ENCODE data around the gene TCF3.

The TCF3 gene

DNA sequence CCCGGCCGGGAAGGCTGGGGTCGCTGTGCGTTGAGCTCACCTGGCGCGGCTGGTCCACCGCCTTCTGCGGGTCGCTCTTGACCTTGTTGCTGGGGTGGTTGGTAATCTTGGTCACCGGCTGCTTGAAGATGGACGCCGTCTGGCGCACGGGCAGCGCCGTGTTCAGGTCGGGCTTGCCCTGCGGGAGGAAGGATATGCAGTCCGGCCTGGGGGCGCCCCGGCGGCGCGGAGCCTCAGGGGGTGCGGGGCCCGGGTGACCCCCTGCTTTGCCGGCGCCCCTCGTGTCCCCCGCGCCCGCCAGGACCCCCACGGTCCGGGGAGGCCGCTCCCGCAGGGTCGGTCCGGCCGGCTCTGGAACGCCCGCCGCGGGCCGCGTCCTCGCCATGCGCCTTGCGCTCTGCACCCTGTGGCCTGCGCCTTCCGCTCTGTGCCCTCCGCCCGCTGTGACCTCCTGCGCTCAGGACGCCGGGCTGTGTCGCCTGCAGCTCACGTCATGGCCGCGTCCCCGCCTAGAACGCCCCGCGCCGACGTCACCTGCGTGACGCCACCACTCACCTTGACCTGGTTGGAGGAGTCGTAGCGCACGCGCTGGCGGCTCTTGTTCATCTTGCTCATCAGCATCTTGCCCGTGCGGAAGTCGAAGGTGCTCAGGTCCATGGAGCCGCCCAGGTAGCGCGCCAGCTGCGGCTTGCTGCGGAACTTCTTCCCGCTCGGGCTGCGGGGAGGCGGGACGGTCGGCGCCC is 67.7 kb downstream of the TCF3 start:
- Histone ChIP-seq H3K36me3 (ENCODE audit: control insufficient read depth in 1 of 2, insufficient read depth in 2 of 2, low read length in 2 of 2) (peaks cover 16 to 38% of the 10 kb centered on the region in 2 donors), H3K4me1 (ENCODE audit: control insufficient read depth in 1 of 2, insufficient read depth in 2 of 2, low read length in 2 of 2) (peaks cover 5 to 6% of the 10 kb centered on the region in 2 donors), H3K27ac (ENCODE audit: low read depth, low read length) (no peak overlapping the region), H3K27me3 (ENCODE audit: control insufficient read depth in 1 of 2, insufficient read depth in 2 of 2, low read length in 2 of 2) (no peaks in the 10 kb centered on the region), H3K9ac (ENCODE audit: low read depth in 1 of 2, low read length in 2 of 2) (no peak overlapping the region), H3K4me3 (ENCODE audit: low read depth in 1 of 2, low read length in 2 of 2) (no peak overlapping the region), H3K9me3 (ENCODE audit: control insufficient read depth in 1 of 2, low read length in 2 of 2) (no peaks in the 10 kb centered on the region)

DNA sequence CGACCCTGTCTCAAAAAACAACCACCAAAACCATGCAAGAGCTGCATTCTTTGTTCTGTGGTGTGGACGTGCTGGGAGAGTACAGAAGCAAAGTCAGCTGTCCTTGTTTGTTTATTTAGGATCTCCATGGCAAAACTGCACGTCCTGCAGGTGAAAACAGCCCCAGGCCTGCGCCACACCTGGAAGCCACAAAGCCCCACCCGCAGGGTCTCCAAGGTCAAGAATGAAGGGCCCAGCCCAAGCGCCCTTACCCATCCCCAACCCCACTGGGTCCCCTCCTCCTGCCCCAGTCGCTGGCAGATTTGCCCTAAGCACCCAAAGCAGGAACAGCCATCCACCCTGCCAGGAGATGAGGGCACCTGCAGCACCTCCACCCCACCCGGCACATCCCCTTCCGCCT is 70.2 kb downstream of the TCF3 start:
- peaks cover 16 to 52% of the 10 kb centered on the region in 2 donors for H3K36me3 ChIP-seq (ENCODE audit: control insufficient read depth in 1 of 2, insufficient read depth in 2 of 2, low read length in 2 of 2)
- no peak overlapping the region for H3K4me3 ChIP-seq (ENCODE audit: low read depth in 1 of 2, low read length in 2 of 2)
- H3K9me3 ChIP-seq (ENCODE audit: control insufficient read depth in 1 of 2, low read length in 2 of 2), result no peaks in the 10 kb centered on the region
- H3K4me1 ChIP-seq (ENCODE audit: control insufficient read depth in 1 of 2, insufficient read depth in 2 of 2, low read length in 2 of 2), result peaks cover 0 to 6% of the 10 kb centered on the region in 2 donors
- no peak overlapping the region for H3K9ac ChIP-seq (ENCODE audit: low read depth in 1 of 2, low read length in 2 of 2)
- no peaks in the 10 kb centered on the region for H3K27me3 ChIP-seq (ENCODE audit: control insufficient read depth in 1 of 2, insufficient read depth in 2 of 2, low read length in 2 of 2)
- no peak overlapping the region for H3K27ac ChIP-seq (ENCODE audit: low read depth, low read length)

DNA sequence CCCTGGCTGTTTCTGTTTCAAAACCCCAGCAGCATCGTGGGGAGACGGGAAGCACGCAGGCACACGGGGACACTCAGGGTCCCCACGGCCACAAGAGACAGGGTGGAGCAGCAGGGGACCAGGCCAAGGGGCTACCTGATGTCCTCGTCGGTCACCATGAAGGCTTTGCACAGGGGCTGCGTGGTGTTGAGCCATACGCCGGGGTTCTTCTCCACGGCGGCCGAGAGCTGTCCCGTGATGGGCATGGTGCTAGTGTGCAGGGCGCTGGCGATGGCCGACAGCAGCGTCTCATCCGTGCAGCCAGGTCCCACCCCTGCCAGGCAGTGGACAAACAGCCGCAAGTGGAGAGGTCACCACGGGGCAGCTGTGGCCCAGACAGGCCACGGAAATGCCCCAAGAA is 71.5 kb downstream of the TCF3 start:
- Histone ChIP-seq H3K27ac (ENCODE audit: low read depth, low read length) (no peak overlapping the region), H3K9me3 (ENCODE audit: control insufficient read depth in 1 of 2, low read length in 2 of 2) (no peaks in the 10 kb centered on the region), H3K27me3 (ENCODE audit: control insufficient read depth in 1 of 2, insufficient read depth in 2 of 2, low read length in 2 of 2) (no peaks in the 10 kb centered on the region), H3K36me3 (ENCODE audit: control insufficient read depth in 1 of 2, insufficient read depth in 2 of 2, low read length in 2 of 2) (peaks cover 16 to 61% of the 10 kb centered on the region in 2 donors), H3K9ac (ENCODE audit: low read depth in 1 of 2, low read length in 2 of 2) (no peak overlapping the region), H3K4me1 (ENCODE audit: control insufficient read depth in 1 of 2, insufficient read depth in 2 of 2, low read length in 2 of 2) (peaks cover 0 to 6% of the 10 kb centered on the region in 2 donors), H3K4me3 (ENCODE audit: low read depth in 1 of 2, low read length in 2 of 2) (no peak overlapping the region)

DNA sequence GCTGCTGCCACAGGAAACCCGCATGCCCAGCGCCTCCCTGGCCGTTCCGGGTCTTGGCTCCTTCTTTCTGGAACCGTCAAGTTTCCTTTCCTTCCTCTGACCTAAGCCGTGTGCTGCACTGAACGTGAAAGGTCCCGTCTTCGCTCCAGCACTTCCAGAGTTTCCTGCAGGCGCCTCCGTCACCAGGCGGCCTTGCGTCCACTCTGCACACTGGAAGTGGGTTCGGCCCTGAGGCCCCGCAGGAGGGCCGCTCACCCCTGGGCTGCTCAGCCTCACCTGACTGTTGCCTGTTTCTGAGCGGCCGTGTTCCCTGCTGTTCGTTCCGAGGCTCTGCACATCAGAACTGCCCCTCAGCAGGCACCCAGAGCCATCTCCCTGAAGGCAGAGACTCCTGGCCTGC is 72.0 kb downstream of the TCF3 start:
- Histone ChIP-seq H3K27me3 (ENCODE audit: control insufficient read depth in 1 of 2, insufficient read depth in 2 of 2, low read length in 2 of 2) (no peaks in the 10 kb centered on the region), H3K36me3 (ENCODE audit: control insufficient read depth in 1 of 2, insufficient read depth in 2 of 2, low read length in 2 of 2) (peaks cover 16 to 61% of the 10 kb centered on the region in 2 donors)

DNA sequence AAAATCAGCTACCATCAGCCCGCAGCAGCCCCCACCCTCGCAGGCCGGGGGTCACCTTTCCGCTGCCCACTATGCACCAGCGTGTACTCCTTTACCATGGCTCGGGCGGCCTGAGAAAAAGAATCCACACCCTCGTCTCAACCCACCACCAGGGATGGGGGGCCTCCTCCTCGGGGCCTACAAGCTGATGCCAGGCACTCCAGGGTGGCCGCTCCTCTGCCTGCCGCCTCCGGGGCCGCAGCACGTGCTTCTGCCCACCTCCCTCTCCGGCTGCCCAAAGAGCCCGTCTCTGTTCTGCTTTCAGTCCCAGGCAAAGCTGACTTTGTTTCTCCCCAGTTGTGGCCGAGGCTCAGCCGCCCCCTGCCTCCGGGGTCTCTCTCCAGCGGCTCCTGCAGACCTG is 73.2 kb downstream of the TCF3 start:
- Histone ChIP-seq H3K4me1 (ENCODE audit: control insufficient read depth in 1 of 2, insufficient read depth in 2 of 2, low read length in 2 of 2) (peaks cover 4 to 13% of the 10 kb centered on the region in 2 donors), H3K4me3 (ENCODE audit: low read depth in 1 of 2, low read length in 2 of 2) (no peak overlapping the region), H3K36me3 (ENCODE audit: control insufficient read depth in 1 of 2, insufficient read depth in 2 of 2, low read length in 2 of 2) (peaks cover 16 to 56% of the 10 kb centered on the region in 2 donors), H3K9ac (ENCODE audit: low read depth in 1 of 2, low read length in 2 of 2) (no peak overlapping the region), H3K27me3 (ENCODE audit: control insufficient read depth in 1 of 2, insufficient read depth in 2 of 2, low read length in 2 of 2) (no peaks in the 10 kb centered on the region), H3K9me3 (ENCODE audit: control insufficient read depth in 1 of 2, low read length in 2 of 2) (no peaks in the 10 kb centered on the region), H3K27ac (ENCODE audit: low read depth, low read length) (no peak overlapping the region)

More for the DNA sequence above, 72.0 kb downstream of the TCF3 start:
- H3K9ac ChIP-seq (ENCODE audit: low read depth in 1 of 2, low read length in 2 of 2), result no peak overlapping the region
- no peak overlapping the region for H3K4me3 ChIP-seq (ENCODE audit: low read depth in 1 of 2, low read length in 2 of 2)
- no peak overlapping the region for H3K27ac ChIP-seq (ENCODE audit: low read depth, low read length)
- peaks cover 0 to 6% of the 10 kb centered on the region in 2 donors for H3K4me1 ChIP-seq (ENCODE audit: control insufficient read depth in 1 of 2, insufficient read depth in 2 of 2, low read length in 2 of 2)
- H3K9me3 ChIP-seq (ENCODE audit: control insufficient read depth in 1 of 2, low read length in 2 of 2), result no peaks in the 10 kb centered on the region

DNA sequence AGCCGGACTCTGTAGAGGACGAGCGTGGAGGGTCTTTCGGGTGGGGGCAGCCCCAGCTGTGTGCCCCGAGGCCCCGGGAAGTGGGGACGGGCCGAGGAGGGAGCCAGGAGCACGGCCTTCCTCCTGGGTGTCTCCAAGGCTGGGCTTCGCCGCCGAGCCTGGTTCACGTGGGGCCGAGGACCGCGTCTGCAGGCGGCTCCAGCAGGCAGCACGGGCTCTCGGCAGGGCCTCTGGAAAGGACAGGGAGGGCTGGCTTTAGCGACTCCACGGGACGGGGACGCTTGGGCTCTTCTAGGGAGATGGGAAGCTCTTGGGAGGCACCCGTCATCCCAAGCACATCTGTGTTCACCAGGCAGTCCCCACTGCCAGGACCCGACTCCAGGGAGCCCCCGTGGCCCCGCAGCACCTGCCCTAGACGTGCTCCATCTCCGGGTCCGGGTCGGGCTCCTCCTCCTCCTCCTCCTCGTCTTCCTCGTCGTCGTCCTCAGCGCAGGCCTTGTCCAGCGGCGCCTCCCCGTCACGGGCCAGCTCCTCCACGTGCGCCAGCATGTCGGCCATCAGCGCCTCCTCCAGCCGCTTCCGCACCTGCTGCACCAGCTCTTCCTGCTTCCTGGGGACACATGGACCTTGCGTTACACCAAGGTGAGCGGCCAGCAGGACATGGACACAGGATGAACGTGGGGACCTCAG is 74.3 kb downstream of the TCF3 start:
- Histone ChIP-seq H3K27ac (ENCODE audit: low read depth, low read length) (no peak overlapping the region), H3K4me3 (ENCODE audit: low read depth in 1 of 2, low read length in 2 of 2) (no peak overlapping the region), H3K9me3 (ENCODE audit: control insufficient read depth in 1 of 2, low read length in 2 of 2) (no peaks in the 10 kb centered on the region), H3K36me3 (ENCODE audit: control insufficient read depth in 1 of 2, insufficient read depth in 2 of 2, low read length in 2 of 2) (peaks cover 16 to 50% of the 10 kb centered on the region in 2 donors), H3K4me1 (ENCODE audit: control insufficient read depth in 1 of 2, insufficient read depth in 2 of 2, low read length in 2 of 2) (peaks cover 10 to 14% of the 10 kb centered on the region in 2 donors), H3K9ac (ENCODE audit: low read depth in 1 of 2, low read length in 2 of 2) (no peak overlapping the region), H3K27me3 (ENCODE audit: control insufficient read depth in 1 of 2, insufficient read depth in 2 of 2, low read length in 2 of 2) (no peaks in the 10 kb centered on the region)

DNA sequence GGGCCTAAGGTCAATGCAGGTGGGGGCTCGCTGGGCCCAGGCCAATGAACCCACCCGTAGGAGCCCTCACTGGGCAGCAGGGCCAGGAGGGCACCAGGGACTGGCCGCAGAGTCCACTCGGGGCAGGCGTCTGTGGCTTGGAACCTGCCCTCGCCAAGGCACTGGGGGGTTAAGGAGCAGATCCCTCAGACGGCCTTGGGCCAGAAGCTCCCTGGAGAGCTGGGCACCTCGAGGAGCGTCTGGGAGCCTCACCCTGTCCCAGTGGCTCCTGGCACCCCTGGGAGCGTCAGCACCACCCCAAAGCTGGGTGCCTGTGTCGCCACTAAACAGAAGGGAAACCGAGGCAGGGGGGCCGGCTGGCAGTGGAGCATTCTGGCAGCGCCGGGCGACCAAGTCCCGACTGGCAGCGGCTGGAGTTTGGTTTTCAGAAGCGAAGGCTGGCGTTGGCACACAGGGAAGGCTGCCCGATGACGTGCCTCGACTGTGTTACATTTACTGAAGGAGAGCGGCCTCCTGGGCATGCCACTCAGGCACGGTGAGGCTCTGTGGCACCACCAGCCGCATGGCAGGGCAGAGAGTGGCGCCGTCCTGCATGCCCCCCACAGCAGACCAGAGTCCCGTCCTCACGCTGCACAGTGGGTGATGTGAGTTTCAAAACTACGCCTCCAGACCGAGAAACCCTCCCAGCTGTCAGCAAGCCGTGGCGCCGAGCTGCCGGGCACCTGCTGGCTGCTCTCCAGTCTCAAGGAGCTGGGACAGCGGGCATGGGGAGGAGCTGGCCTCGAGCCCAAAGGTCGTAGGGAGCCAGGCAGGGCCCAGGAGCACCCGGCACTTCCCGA is 75.1 kb downstream of the TCF3 start:
- peaks cover 16 to 46% of the 10 kb centered on the region in 2 donors for H3K36me3 ChIP-seq (ENCODE audit: control insufficient read depth in 1 of 2, insufficient read depth in 2 of 2, low read length in 2 of 2)
- H3K27ac ChIP-seq (ENCODE audit: low read depth, low read length), result no peak overlapping the region

DNA sequence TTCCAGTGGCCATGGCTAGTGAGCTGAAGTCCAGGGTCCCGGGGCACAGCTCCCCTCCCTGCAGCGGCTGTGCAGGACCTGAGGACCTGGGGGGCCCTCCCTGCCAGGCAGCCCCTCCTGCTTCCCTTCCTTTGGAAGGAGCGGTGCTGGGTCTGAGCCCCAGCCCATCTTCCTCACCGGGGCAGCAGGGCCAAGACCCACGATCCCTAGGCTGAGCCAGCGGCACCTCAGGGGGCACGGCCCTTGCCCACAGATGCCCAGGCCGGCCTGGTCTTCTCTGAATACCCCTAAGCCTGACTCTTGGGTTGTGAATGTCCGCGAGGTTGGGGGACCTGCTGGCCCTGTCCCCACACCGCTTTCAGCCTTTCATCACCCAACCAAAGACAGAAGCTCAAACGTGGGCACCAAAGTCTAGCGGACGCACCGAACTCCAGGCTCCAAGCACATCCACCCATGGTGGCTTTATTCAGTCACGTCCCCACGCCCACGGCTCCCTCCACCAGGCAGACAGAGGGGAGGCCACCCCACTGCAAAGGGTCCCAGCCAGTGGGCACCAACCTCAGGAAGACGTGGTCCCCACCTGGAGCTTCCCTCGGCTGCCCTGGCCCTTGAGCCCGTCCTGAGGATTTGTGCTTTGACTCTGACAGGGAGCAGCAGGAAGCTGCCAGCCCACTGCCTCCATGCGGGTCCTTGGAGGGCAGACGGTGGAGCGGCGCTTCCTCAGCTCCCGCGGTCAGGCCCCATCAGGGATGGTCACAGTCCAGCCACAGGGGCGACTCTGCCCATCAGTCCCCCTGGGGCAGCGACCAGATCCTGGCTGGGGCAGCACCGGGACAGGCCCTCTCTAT is 75.9 kb downstream of the TCF3 start:
- no peak overlapping the region for H3K27ac ChIP-seq (ENCODE audit: low read depth, low read length)
- no peaks in the 10 kb centered on the region for H3K9me3 ChIP-seq (ENCODE audit: control insufficient read depth in 1 of 2, low read length in 2 of 2)
- H3K36me3 ChIP-seq (ENCODE audit: control insufficient read depth in 1 of 2, insufficient read depth in 2 of 2, low read length in 2 of 2), result peaks cover 16 to 39% of the 10 kb centered on the region in 2 donors
- no peak overlapping the region for H3K4me3 ChIP-seq (ENCODE audit: low read depth in 1 of 2, low read length in 2 of 2)
- no peaks in the 10 kb centered on the region for H3K27me3 ChIP-seq (ENCODE audit: control insufficient read depth in 1 of 2, insufficient read depth in 2 of 2, low read length in 2 of 2)
- H3K9ac ChIP-seq (ENCODE audit: low read depth in 1 of 2, low read length in 2 of 2), result no peak overlapping the region
- H3K4me1 ChIP-seq (ENCODE audit: control insufficient read depth in 1 of 2, insufficient read depth in 2 of 2, low read length in 2 of 2), result peaks cover 10 to 14% of the 10 kb centered on the region in 2 donors

More for the DNA sequence above, 75.1 kb downstream of the TCF3 start:
- H3K4me1 ChIP-seq (ENCODE audit: control insufficient read depth in 1 of 2, insufficient read depth in 2 of 2, low read length in 2 of 2), result peaks cover 10 to 14% of the 10 kb centered on the region in 2 donors
- H3K4me3 ChIP-seq (ENCODE audit: low read depth in 1 of 2, low read length in 2 of 2), result no peak overlapping the region
- H3K9me3 ChIP-seq (ENCODE audit: control insufficient read depth in 1 of 2, low read length in 2 of 2), result no peaks in the 10 kb centered on the region
- H3K27me3 ChIP-seq (ENCODE audit: control insufficient read depth in 1 of 2, insufficient read depth in 2 of 2, low read length in 2 of 2), result no peaks in the 10 kb centered on the region
- no peak overlapping the region for H3K9ac ChIP-seq (ENCODE audit: low read depth in 1 of 2, low read length in 2 of 2)

DNA sequence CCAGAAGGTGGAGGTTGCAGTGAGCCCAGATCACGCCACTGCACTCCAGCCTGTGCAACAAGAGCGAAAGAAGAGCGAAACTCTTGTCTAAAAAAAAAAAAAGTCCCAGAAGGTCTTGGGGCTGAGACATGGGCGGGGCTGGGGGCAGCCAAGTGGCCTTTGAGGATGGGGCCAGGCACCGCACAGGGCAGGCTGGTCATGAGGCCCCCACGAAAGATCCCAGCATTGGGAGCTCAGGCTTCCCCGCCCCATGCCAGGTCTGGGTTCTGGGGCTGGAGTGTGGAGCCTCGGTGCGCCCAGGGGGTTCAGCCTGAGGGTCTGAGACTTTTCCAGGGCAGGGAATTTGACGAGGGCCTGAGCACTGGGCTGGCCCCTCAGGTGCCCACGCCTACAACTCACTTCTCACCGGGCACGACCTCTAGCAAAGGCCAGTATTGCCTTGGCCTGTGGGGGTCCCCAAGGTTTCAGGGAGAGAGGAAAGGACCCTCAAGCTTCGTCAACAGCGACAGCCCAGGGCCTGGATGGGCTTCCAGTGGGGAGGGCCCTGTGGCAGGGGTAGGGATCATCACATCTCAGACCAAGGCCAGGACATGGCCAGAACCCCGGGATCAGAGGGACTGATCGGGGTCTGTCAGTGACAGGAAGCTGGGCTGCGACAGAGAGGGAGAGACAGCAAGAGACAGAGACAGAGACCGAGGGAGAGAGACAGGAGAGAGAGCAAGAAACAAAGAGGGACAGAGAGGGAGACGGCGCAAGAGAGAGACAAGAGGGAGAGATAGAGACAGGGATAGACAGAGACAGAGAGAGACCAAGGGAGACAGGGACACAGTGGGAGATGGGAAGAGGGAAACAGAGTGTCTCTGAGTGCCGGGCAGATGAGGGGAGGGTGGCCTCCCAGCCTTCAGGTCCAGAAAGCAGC is 76.8 kb downstream of the TCF3 start:
- peaks cover 10 to 14% of the 10 kb centered on the region in 2 donors for H3K4me1 ChIP-seq (ENCODE audit: control insufficient read depth in 1 of 2, insufficient read depth in 2 of 2, low read length in 2 of 2)
- no peak overlapping the region for H3K27ac ChIP-seq (ENCODE audit: low read depth, low read length)
- no peak overlapping the region for H3K4me3 ChIP-seq (ENCODE audit: low read depth in 1 of 2, low read length in 2 of 2)
- no peaks in the 10 kb centered on the region for H3K27me3 ChIP-seq (ENCODE audit: control insufficient read depth in 1 of 2, insufficient read depth in 2 of 2, low read length in 2 of 2)
- H3K9me3 ChIP-seq (ENCODE audit: control insufficient read depth in 1 of 2, low read length in 2 of 2), result no peaks in the 10 kb centered on the region
- H3K36me3 ChIP-seq (ENCODE audit: control insufficient read depth in 1 of 2, insufficient read depth in 2 of 2, low read length in 2 of 2), result peaks cover 7 to 31% of the 10 kb centered on the region in 2 donors
- H3K9ac ChIP-seq (ENCODE audit: low read depth in 1 of 2, low read length in 2 of 2), result no peak overlapping the region

Measured in duodenal mucosa (tissue), 2 donors.